ENCODE data around the gene RALGAPA2. TPM values are rescaled to one million over a fixed set of nuclear protein-coding genes. Genes with fewer than 3 reads are reported as not detected.
A peak's percentile ranks its signal among the peaks of the same experiment; 100 is the strongest.

RALGAPA2 gene
- total RNA-seq, 2 experiments from 2014 or later = 15.9 to 16.6 TPM

DNA sequence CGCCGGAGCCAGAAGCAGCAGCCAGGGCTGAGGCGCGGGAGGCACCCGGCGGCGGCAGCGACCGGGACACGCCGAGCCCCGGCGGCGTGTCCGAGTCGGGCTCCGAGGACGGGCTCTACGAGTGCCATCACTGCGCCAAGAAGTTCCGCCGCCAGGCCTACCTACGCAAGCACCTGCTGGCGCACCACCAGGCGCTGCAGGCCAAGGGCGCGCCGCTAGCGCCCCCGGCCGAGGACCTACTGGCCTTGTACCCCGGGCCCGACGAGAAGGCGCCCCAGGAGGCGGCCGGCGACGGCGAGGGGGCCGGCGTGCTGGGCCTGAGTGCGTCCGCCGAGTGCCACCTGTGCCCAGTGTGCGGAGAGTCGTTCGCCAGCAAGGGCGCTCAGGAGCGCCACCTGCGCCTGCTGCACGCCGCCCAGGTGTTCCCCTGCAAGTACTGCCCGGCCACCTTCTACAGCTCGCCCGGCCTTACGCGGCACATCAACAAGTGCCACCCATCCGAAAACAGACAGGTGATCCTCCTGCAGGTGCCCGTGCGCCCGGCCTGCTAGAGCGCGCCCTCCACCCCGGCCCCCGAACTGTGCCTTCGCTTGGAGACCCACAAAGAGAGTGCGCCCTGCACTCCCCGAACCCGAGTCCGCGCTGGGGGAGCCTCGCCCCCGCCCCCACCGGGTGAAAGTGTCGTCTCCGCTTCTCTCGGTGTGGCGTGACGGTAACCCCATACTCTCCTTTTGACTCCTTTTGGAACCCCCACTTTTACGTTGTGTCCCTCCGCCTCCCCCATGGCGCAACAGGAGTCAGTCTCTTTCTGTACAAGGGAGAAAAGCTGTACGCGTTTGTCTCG lies 343.0 kb downstream of the RALGAPA2 start:
- H3K4me3 Mint-ChIP-seq = peak overlapping the region; percentile 77
- peak; percentile 54 for DNase-seq
- no peaks in the 10 kb centered on the region for H3K9me3 Mint-ChIP-seq
- peaks cover 61% of the 10 kb centered on the region for H3K27me3 Mint-ChIP-seq
- ChIA-PET POLR2A (interaction anchor here (1.5 to 1.7 kb wide), 2 partner anchors 83 to 120 kb away, joined by 3 to 4 read pairs; no protein-coding TSS in a partner anchor), CTCF (interaction anchor here (0.8 to 1.6 kb wide), 3 partner anchors 82 to 225 kb away, joined by 3 to 4 read pairs (median 3); no protein-coding TSS in a partner anchor)
- intact Hi-C loops (cut with micrococcal nuclease) = loop anchor here (10.0 kb wide), 3 partner anchors 85 to 1025 kb away; partner anchors contain the start of genes CFAP61, CRNKL1 and NKX2-4
- peak overlapping the region; percentile 19 for H3K27ac Mint-ChIP-seq
- H3K36me3 Mint-ChIP-seq = peaks cover 3% of the 10 kb centered on the region
- peaks cover 27% of the 10 kb centered on the region for H3K4me1 Mint-ChIP-seq (ENCODE audit: low read depth)

DNA sequence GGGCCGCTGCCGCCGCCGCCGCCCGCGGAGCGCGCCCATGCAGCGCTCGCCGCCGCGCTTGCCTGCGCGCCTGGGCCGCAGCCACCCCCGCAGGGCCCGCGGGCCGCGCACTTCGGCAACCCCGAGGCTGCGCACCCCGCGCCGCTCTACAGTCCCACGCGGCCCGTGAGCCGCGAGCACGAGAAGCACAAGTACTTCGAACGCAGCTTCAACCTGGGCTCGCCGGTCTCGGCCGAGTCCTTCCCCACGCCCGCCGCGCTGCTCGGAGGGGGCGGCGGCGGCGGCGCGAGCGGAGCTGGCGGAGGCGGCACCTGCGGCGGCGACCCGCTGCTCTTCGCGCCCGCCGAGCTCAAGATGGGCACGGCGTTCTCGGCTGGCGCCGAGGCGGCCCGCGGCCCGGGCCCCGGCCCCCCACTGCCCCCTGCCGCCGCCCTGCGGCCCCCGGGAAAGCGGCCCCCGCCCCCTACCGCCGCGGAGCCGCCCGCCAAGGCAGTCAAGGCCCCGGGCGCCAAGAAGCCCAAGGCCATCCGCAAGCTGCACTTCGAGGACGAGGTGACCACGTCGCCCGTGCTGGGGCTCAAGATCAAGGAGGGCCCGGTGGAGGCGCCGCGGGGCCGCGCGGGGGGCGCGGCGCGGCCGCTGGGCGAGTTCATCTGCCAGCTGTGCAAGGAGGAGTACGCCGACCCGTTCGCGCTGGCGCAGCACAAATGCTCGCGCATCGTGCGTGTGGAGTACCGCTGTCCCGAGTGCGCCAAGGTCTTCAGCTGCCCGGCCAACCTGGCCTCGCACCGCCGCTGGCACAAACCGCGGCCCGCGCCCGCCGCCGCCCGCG lies 343.8 kb downstream of the RALGAPA2 start:
- H3K27ac Mint-ChIP-seq = no peak overlapping the region
- H3K27me3 Mint-ChIP-seq = peaks cover 61% of the 10 kb centered on the region
- peak; percentile 23 for DNase-seq
- ChIA-PET CTCF (interaction anchor here (0.6 to 1.4 kb wide), 3 partner anchors 9 to 198 kb away, joined by 3 to 5 read pairs (median 3); no protein-coding TSS in a partner anchor), POLR2A (interaction anchor here (0.7 to 1.7 kb wide), 5 partner anchors 84 to 129 kb away, joined by 3 to 4 read pairs (median 3); no protein-coding TSS in a partner anchor)
- H3K4me3 Mint-ChIP-seq = peak overlapping the region; percentile 29
- no peaks in the 10 kb centered on the region for H3K9me3 Mint-ChIP-seq
- intact Hi-C loops (cut with micrococcal nuclease) = loop anchor here (10.0 kb wide), 3 partner anchors 86 to 1026 kb away; partner anchors contain the start of genes CFAP61, CRNKL1 and NKX2-4
- peaks cover 30% of the 10 kb centered on the region for H3K4me1 Mint-ChIP-seq (ENCODE audit: low read depth)
- peaks cover 3% of the 10 kb centered on the region for H3K36me3 Mint-ChIP-seq

DNA sequence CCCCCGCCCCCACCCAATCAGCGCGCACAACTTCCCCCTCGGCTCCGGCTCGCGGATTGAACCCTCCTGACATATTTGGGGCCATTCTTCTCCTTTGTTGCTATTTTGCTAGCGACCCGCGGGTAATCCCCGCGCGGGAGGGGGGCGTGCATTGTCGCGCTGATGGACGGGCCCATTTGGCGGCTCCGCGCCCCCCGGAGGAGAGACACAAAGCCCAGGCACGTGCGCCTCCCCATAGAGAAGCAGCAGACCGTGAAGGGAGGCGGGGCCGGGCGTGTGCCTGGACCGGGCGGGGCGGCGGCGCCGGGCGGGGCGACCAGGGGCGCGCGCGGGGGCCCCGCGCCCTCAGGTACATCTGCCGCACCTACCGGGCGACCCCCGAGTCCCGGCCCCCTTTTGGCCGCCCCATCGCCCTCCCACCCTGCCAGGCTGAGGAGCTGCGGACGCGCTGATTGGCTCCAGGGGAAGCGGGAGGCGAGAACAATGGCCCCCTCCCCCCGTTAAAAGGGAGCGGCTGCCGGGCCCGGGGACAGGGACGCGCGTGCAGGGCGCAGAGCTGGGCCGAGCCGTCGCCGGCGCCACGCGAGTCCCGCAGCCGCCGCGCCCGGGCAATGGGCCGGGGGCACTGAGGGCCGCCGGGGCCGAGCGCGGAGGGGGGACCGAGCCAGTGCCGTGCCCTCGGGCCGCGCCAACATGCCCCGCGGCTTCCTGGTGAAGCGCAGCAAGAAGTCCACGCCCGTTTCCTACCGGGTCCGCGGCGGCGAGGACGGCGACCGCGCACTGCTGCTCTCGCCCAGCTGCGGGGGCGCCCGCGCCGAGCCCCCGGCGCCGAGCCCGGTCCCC lies 344.6 kb downstream of the RALGAPA2 start, which contains the start of gene INSM1:
TSS of gene INSM1 (plus strand) at position 530 of the 843 bp plus-strand sequence. CDS start at position 694, 164 bp downstream.
- Mint-ChIP-seq H3K27ac (peak within 1 kb of the TSS; percentile 56), H3K4me1 (ENCODE audit: low read depth) (peaks cover 31% of the 10 kb centered on the region), H3K27me3 (peaks cover 65% of the 10 kb centered on the region), H3K9me3 (no peaks in the 10 kb centered on the region), H3K4me3 (peak within 1 kb of the TSS; percentile 74), H3K36me3 (peaks cover 3% of the 10 kb centered on the region)
- POLR2A ChIA-PET = interaction anchor here (0.9 to 1.5 kb wide), 3 partner anchors 85 to 130 kb away, joined by 3 to 4 read pairs (median 3); no protein-coding TSS in a partner anchor
- intact Hi-C loops (cut with micrococcal nuclease) = loop anchor here (10.0 kb wide), 3 partner anchors 87 to 1027 kb away; partner anchors contain the start of genes CFAP61, CRNKL1 and NKX2-4
- peak; percentile 50 for DNase-seq
- CTCF ChIA-PET = interaction anchor here (1.0 to 1.4 kb wide), 2 partner anchors 85 to 199 kb away, joined by 3 to 5 read pairs; no protein-coding TSS in a partner anchor

DNA sequence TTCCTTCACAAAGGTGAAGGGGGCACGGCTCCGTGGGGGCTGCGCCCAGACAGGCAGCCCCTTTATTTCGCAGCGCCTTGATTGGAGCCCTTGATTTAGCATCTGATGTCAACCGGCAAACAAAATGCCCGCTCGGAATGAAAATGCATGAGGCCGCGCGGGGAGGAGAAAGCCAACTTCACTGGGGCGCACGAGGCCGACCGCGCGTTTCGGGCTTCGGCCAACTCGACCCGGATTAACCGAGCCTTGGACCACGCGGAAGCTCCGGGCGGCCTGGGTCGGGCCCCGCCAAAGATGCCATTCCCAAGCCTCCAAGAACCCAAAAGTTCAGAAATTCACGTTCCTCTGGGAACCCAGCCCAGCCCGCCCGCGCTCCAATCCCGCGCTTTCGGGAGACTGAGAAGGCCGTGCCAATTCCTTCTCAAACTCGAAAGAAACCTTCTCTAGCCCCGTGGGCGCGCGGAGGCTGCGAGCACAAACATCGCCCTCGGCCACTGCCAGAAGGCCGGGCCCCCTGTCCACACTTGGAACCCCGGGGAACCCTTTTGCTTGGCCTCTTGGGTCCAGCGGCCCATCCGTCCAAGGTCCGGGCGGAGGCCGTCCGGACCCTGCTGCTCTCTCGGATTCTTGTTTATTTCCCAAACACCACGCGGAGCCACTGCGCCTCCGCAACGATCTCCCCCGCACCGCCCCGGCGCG lies 345.4 kb downstream of the RALGAPA2 start:
- intact Hi-C loops (cut with micrococcal nuclease) = loop anchor here (10.0 kb wide), 3 partner anchors 88 to 1028 kb away; partner anchors contain the start of genes CFAP61, CRNKL1 and NKX2-4
- Mint-ChIP-seq H3K27ac (no peak overlapping the region), H3K9me3 (no peaks in the 10 kb centered on the region), H3K36me3 (peaks cover 3% of the 10 kb centered on the region), H3K27me3 (peaks cover 64% of the 10 kb centered on the region), H3K4me3 (peak overlapping the region; percentile 74), H3K4me1 (ENCODE audit: low read depth) (peaks cover 29% of the 10 kb centered on the region)
- peak; percentile 19 for DNase-seq
- CTCF ChIA-PET = no interaction called here
- POLR2A ChIA-PET = interaction anchor here (1.5 kb wide), 1 partner anchor 126 kb away, joined by 3 read pairs; no protein-coding TSS in a partner anchor

DNA sequence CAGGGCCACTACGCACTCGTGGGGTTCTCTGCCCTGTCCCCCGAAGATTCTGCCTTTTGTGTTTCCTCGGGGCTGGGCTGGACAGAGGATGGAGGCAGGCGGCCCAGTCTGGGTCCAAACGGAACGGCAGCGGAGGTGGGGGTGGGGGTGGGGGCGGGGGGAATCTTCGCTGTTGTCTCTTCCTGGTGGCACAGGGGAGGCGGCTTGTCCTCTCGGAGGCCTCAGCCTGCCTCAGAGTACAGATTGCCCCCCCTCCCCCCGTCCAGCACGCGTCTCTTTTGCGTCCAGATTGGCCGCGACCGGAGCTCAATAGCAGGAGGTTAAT lies 345.9 kb downstream of the RALGAPA2 start:
- intact Hi-C loops (cut with micrococcal nuclease) = loop anchor here (10.0 kb wide), 3 partner anchors 88 to 1028 kb away; partner anchors contain the start of genes CFAP61, CRNKL1 and NKX2-4
- H3K27me3 Mint-ChIP-seq = peaks cover 63% of the 10 kb centered on the region
- no peak for DNase-seq
- no peak overlapping the region for H3K27ac Mint-ChIP-seq
- POLR2A ChIA-PET = no interaction called here
- H3K4me3 Mint-ChIP-seq = peak overlapping the region; percentile 48
- H3K4me1 Mint-ChIP-seq (ENCODE audit: low read depth) = peaks cover 28% of the 10 kb centered on the region
- no peaks in the 10 kb centered on the region for H3K9me3 Mint-ChIP-seq
- peaks cover 2% of the 10 kb centered on the region for H3K36me3 Mint-ChIP-seq
- CTCF ChIA-PET = no interaction called here

DNA sequence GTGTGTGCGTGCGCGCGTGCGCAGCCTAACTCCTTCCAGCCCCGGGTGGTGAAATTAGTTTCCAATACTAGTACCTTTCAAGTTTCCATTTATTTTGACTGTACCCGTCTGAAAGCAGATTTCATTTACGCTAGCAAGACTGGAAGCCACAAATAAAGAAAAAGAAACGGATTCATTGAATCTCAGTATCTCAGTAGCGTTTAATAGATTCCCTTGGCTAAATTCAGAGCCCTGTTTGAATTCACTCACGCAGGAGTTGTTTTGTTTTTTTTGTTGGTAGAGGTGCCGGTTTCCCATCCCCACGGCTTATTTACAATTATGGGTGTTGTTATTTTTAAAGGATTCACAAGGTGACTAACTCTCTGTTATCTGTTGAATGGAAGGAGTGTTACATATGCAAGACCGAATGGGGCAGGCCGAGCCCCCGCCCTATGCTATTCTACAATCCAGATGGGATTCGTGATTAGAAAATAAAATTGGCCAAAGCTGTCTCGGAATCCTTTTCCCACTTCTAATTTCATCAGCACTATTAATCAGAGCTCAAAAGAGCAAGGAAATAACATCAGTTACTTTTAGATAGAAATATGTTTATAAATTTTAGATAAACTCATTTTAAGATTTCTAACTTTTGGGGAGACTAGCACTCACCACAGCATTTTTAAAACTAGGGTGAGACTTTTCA lies 346.8 kb downstream of the RALGAPA2 start:
- H3K9me3 Mint-ChIP-seq = no peaks in the 10 kb centered on the region
- CTCF ChIA-PET = no interaction called here
- H3K36me3 Mint-ChIP-seq = no peaks in the 10 kb centered on the region
- peaks cover 65% of the 10 kb centered on the region for H3K27me3 Mint-ChIP-seq
- peak; percentile 54 for DNase-seq
- H3K27ac Mint-ChIP-seq = no peak overlapping the region
- H3K4me1 Mint-ChIP-seq (ENCODE audit: low read depth) = peaks cover 29% of the 10 kb centered on the region
- intact Hi-C loops (cut with micrococcal nuclease) = loop anchor here (2.0 to 10.0 kb wide), 4 partner anchors 89 to 1029 kb away; partner anchors contain the start of genes CFAP61, CRNKL1 and NKX2-4
- POLR2A ChIA-PET = no interaction called here
- peak overlapping the region; percentile 40 for H3K4me3 Mint-ChIP-seq

DNA sequence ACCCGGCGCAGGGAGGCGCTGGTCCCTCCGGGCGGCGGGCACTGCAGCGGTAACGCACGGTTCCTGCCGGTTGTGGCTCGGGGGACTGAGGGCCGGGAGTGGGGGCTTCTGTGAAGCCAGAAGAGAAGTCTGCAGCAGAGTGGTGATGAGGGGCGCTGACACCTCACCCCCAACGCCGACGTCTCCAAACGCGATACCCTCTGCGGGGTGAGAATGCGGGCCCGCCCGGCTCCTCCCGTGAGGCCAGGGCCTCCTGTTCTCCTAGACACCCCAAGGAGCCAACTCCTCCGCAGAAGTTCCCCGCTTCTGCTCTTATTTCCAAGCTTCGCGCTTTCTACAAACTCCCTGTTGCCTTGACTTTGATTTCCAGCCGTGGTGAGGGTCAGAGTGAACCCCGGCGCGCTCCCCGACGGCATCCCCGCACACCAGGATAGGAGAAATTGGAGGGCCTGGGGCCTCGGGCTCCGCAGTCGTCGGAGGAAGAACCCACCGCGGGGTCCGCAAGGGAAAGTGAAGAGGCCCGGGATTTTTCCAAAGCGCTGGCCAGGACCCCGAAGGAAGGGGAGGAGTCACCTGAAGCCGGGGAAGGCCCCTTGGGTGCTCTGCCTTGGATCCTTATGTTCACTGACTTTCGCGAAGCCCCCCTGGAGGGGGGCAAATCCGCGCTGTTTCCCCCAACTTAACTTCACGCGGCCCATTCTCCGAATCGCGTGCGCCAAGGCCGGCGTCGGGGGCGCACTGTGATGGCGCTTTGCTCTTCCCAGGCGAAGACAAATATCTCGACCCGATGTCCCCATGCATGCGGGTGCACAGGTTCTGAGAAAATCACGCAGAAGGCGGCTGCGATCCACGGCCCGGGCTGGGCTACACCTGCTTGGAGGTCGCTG lies 347.6 kb downstream of the RALGAPA2 start:
- Mint-ChIP-seq H3K9me3 (no peaks in the 10 kb centered on the region), H3K27ac (no peak overlapping the region), H3K4me1 (ENCODE audit: low read depth) (peaks cover 31% of the 10 kb centered on the region), H3K36me3 (no peaks in the 10 kb centered on the region), H3K4me3 (peak overlapping the region; percentile 40), H3K27me3 (peaks cover 64% of the 10 kb centered on the region)
- intact Hi-C loops (cut with micrococcal nuclease) = loop anchor here (2.0 to 10.0 kb wide), 7 partner anchors 90 to 1142 kb away; partner anchors contain the start of genes CFAP61, CRNKL1, NKX2-4 and RALGAPA2
- ChIA-PET CTCF (no interaction called here), POLR2A (no interaction called here)
- no peak for DNase-seq

DNA sequence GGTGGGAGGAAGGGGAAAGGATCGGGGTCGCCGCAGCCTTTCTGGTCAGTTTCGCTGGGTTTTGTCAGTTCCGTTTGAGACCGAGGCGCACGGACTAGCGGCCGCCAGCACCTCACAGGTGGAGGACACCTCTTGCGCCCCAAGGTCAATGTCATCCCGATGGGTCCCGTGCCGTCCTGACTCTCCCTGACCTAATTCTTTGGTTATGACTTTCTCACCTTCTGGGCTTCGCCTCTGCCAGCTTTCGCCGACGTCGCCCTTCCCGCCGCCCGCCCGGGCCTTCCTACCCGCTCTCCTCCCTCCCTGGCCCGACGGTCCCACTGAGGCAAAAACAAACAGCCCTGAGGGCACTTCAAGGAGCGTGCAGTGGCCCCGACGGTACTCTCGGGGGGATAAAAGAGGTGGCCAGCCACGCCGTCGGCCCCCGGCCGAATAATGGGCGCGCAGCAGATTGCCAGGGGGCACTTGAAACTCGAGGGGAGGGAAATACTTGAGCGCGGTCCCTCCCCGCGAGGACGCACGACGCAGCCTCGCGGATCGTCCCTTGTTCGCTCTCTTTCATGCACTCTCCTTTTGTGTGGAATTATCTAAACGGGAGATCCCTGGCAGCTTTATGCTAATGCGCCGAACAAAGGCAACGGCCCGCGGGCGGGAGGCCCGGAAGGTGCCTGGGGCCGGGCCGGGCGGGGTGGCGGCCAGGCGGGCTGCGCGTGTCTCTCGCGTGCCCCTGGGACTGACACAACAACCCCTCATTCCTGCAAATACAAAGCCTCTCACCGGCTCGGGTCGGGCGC lies 348.4 kb downstream of the RALGAPA2 start:
- peak overlapping the region; percentile 41 for H3K4me3 Mint-ChIP-seq
- no peak overlapping the region for H3K27ac Mint-ChIP-seq
- no peaks in the 10 kb centered on the region for H3K36me3 Mint-ChIP-seq
- H3K27me3 Mint-ChIP-seq = peaks cover 63% of the 10 kb centered on the region
- intact Hi-C loops (cut with micrococcal nuclease) = loop anchor here (2.0 to 10.0 kb wide), 7 partner anchors 91 to 1143 kb away; partner anchors contain the start of genes CFAP61, CRNKL1, NKX2-4 and RALGAPA2
- POLR2A ChIA-PET = no interaction called here
- peak; percentile 36 for DNase-seq
- peaks cover 34% of the 10 kb centered on the region for H3K4me1 Mint-ChIP-seq (ENCODE audit: low read depth)
- H3K9me3 Mint-ChIP-seq = no peaks in the 10 kb centered on the region
- CTCF ChIA-PET = no interaction called here

DNA sequence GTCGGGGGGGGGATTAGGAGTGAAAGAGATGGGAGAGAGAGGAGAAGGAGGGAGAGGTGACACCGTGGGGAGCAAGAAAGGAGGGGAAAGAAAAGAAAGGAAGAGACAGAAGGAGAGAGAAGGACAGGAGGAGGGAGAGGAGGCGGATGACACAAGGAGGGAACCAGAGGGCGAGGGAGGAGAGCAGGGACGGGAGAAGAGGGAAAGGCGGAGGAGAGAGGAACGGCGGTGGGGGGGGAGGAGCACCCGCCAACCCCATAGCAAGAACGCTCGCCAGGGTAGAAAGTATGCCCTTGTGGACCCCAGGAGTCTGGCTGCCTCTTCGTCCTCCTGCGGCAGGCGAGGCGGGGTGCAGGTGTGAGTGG lies 349.0 kb downstream of the RALGAPA2 start:
- intact Hi-C loops (cut with micrococcal nuclease) = loop anchor here (5.0 to 10.0 kb wide), 6 partner anchors 91 to 1144 kb away; partner anchors contain the start of genes CFAP61, CRNKL1, NKX2-4 and RALGAPA2
- H3K27me3 Mint-ChIP-seq = peaks cover 63% of the 10 kb centered on the region
- POLR2A ChIA-PET = no interaction called here
- peaks cover 34% of the 10 kb centered on the region for H3K4me1 Mint-ChIP-seq (ENCODE audit: low read depth)
- CTCF ChIA-PET = no interaction called here
- no peaks in the 10 kb centered on the region for H3K36me3 Mint-ChIP-seq
- DNase-seq = no peak
- no peaks in the 10 kb centered on the region for H3K9me3 Mint-ChIP-seq
- H3K27ac Mint-ChIP-seq = no peak overlapping the region
- H3K4me3 Mint-ChIP-seq = peak overlapping the region; percentile 1
